Subcutaneous abdominal adipose tissue (tissue), 5 donors: Measurements from ENCODE around the gene PNMT.

Experiments used
- H3K27ac ChIP-seq: one replicate; pipeline ENCODE4 v1.7.0; 2013; ENCODE audit warnings: low read depth, mild to moderate bottlenecking, inconsistent platforms, low read length, moderate library complexity
- H3K27me3 ChIP-seq, 5 donors: one replicate each; pipeline ENCODE4 v1.7.0; 2013; ENCODE audit warnings: low read length in 5 of 5, inconsistent platforms in 1 of 5; ENCODE audit not compliant: control insufficient read depth in 5 of 5, insufficient read depth in 4 of 5
- H3K36me3 ChIP-seq, 5 donors: one replicate each; pipeline ENCODE4 v1.7.0; 2013; ENCODE audit warnings: low read length in 5 of 5; ENCODE audit not compliant: control insufficient read depth in 5 of 5, insufficient read depth in 5 of 5
- H3K4me1 ChIP-seq, 5 donors: one replicate each; pipeline ENCODE4 v1.7.0; 2013; ENCODE audit warnings: low read length in 5 of 5, mild to moderate bottlenecking in 3 of 5, moderate library complexity in 1 of 5; ENCODE audit not compliant: control insufficient read depth in 5 of 5, insufficient read depth in 5 of 5
- H3K4me3 ChIP-seq, 5 donors: one replicate each; pipeline ENCODE4 v1.7.0; 2013; ENCODE audit warnings: low read length in 5 of 5, low read depth in 1 of 5
- H3K9ac ChIP-seq, 5 donors: one replicate each; pipeline ENCODE4 v1.7.0; 2013; ENCODE audit warnings: low read length in 5 of 5, mild to moderate bottlenecking in 4 of 5, moderate library complexity in 3 of 5
- H3K9me3 ChIP-seq, 5 donors: one replicate each; pipeline ENCODE4 v1.7.0; 2013; ENCODE audit warnings: low read length in 5 of 5; ENCODE audit not compliant: control insufficient read depth in 5 of 5
- donor health status: healthy.
- donor health status: healthy.
- donor health status: healthy.
- donor health status: healthy.
- donor health status: healthy.

The PNMT gene

DNA sequence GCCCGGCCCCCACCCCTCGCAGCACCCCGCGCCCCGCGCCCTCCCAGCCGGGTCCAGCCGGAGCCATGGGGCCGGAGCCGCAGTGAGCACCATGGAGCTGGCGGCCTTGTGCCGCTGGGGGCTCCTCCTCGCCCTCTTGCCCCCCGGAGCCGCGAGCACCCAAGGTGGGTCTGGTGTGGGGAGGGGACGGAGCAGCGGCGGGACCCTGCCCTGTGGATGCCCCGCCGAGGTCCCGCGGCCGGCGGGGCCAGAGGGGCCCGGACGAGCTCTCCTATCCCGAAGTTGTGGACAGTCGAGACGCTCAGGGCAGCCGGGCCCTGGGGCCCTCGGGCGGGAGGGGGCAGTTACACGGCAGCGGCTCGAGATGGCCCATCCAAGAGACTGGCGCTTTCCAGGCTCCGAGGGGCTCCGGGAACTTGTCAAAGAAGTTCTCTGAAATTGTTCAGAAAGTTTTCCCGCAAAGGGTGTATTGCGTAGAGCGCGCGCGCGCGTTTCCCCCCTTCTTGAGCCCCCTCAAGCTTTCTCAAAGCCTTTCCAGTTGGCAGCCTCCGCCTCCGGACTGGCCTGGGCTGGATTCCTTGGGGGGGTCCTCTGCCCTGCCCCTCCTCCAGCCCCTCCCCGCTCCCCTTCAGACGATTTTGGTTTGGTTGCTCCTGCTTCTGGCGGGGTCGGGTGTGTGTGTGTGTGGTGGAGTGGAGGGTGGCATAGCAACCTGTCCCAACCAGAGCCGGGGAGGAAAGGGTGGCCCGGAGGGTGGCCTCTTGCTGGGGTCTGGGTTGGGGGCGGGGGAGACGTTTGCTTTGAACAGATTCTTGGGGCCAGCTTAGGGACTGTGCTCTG lies 32.1 kb downstream of the PNMT start:
- Histone ChIP-seq H3K36me3 (peaks cover 0 to under 1% (median 0%) of the 10 kb centered on the region in 5 donors), H3K27ac (no peak overlapping the region), H3K4me3 (peak overlapping the region in 4 of 5 donors; percentile 62 to 66 (median 64)), H3K4me1 (peaks cover 0 to 15% (median 13%) of the 10 kb centered on the region in 5 donors), H3K27me3 (peaks cover 0 to 16% (median 8%) of the 10 kb centered on the region in 5 donors), H3K9me3 (no peaks in the 10 kb centered on the region), H3K9ac (peak overlapping the region in 4 of 5 donors; percentile 2 to 64 (median 58))

DNA sequence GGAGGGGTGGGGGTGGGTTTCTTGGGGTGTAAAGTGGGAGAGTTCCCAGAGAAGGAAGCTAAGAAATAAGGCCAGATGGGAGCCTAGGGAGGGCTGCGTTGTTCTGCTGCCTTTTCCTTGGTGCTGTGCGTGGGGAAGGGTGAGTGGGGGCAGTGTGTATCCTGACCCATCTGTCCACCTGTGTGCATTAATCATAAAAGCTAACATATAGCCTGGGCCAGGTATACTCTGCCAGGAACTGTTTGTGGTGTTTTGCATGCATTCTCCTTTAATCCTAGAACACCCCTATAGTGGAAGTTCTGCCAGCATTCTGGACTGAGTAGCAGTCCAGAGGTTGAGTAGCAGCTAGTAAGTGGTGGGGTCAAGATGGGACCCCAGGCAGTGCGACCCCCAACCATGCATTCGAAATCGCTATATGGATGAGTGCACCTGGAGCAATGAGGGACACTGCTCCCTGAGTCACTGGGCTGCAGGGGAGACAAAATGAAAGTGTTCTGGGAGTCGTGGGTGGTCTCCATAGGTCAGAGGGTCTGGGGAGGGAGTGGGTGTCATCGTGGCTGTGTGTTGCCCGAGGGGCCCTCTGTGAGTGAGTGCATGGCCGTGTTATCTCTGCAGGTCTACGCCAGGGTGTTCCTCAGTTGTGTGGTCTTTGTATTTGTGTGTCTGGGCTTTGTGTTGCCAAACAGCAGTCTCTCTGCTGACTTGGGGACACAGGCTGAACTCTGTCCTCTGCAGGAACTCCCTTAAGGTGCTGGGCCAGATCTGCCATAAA lies 32.9 kb downstream of the PNMT start:
- Histone ChIP-seq H3K4me1 (peaks cover 0 to 15% (median 13%) of the 10 kb centered on the region in 5 donors), H3K9me3 (no peaks in the 10 kb centered on the region), H3K9ac (peak overlapping the region in 1 of 5 donors; percentile 21), H3K27me3 (peaks cover 0 to 16% (median 8%) of the 10 kb centered on the region in 5 donors), H3K36me3 (no peaks in the 10 kb centered on the region), H3K27ac (no peak overlapping the region), H3K4me3 (peak overlapping the region in 2 of 5 donors; percentile 42 to 62)

DNA sequence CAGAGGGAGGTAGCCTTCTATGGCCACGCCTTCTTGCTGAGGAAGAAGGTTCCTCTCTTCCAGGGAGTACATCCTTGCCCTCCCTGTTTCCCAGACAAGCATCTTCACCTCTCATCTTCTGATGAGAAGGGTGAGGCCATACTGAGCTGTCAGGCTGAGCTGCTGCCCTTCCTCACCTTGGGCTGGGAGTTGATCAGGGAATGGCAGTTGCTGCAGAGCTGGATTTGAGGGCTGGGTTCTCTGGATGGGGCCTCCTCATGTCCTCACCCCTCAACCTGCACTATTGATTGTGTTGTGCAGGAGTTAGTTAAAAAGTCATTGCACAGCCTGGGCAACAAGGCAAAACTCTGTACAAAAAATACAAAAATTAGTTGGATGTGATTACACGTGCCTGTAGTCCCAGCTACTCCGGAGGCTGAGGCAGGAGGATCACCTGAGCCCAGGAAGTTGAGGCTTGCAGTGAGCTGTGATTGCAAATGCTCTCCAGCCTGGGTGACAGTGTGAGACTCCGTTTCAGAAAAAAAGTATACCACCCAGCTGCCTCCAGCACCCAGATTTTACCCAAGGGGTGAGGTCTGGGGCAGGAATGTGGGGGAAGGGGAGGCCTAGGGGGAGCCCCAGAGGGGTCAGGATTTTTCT lies 33.6 kb downstream of the PNMT start:
- Histone ChIP-seq H3K36me3 (peaks cover 0 to 2% (median under 1%) of the 10 kb centered on the region in 5 donors), H3K4me3 (peak overlapping the region in 1 of 5 donors; percentile 6), H3K9ac (no peak overlapping the region), H3K4me1 (peaks cover 0 to 15% (median 13%) of the 10 kb centered on the region in 5 donors), H3K27ac (no peak overlapping the region), H3K27me3 (peaks cover 0 to 13% (median 8%) of the 10 kb centered on the region in 5 donors), H3K9me3 (no peaks in the 10 kb centered on the region)

DNA sequence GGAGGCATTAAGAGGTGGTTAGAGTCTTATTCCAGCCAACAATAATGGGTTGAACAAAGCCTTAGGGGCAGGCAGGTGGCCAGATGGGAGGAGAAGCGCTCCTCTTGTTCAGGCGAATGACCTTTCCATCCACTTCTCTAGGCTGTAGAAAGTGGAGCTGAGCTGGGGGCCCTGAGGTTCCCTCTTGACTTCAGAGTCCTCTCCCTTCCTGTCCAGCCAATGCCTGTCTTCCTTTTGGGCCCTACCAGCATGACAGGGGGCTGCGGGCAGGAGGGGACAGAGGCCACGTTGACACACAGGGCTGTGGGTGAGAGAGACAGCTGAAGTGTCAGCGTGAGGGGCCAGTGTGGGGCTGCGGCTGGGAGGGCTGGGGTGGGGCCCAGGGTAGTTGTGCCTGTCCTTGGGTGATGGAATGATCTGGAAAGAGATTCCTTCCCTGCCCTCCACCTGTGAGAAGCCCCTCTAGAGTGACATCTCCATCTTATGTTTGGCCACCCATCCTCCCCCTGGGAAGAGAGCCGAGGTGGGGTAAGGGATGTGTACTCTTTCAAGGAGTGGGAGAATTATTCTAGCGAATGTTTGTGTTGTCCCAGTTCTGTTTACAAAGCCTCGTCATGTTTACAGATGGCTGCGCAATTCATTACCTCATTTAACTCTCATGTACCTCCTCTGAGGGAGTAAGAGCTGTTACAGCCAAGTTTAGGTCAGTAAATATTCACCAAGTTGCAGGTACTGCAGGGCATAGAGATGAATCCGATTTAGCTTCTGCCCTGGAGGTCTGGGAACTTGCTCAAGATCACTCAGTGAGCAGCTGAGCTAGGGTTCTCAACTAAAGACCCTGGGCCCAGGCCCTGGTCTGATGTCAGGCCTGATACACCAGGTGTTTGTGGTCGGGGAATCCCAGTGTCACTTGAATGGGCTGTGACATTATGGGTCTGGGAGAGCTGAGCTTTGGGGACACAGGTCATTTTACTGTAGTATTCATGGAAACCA lies 34.9 kb downstream of the PNMT start:
- Histone ChIP-seq H3K36me3 (peaks cover 0 to 11% (median 8%) of the 10 kb centered on the region in 5 donors), H3K4me1 (peaks cover 0 to 15% (median 13%) of the 10 kb centered on the region in 5 donors), H3K9ac (no peak overlapping the region), H3K4me3 (no peak overlapping the region), H3K27ac (no peak overlapping the region), H3K27me3 (peaks cover 0 to 13% (median 8%) of the 10 kb centered on the region in 5 donors), H3K9me3 (no peaks in the 10 kb centered on the region)

DNA sequence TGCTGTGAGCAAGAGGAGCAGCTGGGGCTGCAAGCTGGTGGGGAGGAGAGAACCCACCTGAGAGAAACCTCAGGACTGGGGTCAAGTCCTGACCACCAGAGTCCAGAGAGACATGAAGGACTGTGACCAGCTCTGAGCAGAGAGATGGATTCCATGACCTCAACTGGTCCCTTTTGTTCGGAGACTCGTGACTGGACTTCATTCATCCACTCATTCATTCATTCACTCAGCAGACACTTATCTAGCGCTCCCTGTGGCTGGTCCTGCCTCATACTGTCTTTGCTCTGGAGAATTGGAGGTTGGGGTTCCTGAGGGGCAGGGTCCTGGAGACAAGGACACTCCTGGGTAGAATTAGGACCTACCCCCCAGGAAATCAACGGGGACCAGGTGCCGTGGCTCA lies 35.7 kb downstream of the PNMT start:
- Histone ChIP-seq H3K9ac (no peak overlapping the region), H3K9me3 (no peaks in the 10 kb centered on the region), H3K4me3 (no peak overlapping the region), H3K27ac (no peak overlapping the region), H3K36me3 (peaks cover 0 to 18% (median 15%) of the 10 kb centered on the region in 5 donors), H3K4me1 (peaks cover 0 to 15% (median 13%) of the 10 kb centered on the region in 5 donors), H3K27me3 (peaks cover 0 to 13% (median 8%) of the 10 kb centered on the region in 5 donors)

DNA sequence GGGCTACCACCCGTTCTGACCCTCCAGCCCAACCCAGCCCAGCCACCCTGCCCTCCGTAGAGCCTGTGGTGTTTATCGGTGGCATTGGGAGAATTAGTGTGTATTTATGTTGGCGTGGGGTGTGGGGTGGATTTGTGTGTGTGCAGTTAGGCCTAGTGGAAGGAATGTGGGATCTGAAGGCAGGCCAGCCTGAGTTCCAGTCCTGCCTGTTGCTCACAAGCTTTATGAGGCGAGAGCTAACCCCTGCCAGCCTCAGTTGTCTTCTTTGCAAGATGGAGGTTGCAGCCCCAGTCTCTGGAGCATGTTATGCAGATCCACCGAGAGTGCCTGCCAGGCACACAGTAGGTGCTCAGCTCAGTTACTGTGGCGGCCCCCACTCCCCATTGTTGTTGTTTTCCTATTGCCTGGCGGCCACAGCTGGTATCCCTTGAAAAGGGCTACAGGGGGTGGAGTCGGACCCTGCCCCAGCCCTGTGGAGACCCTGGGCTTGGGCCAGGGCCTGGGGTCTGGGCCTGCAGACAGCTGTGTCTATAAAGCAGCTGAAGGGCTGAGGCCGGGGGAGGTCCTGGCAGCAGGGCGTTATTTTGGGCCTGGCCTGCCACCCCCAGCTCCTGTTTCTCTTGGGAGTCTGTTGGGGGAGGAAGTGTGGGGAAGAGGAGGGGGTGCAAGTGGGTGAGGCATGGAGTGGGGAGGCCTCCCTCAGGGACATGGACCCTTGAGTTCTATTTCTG lies 36.7 kb downstream of the PNMT start:
- H3K27ac ChIP-seq = no peak overlapping the region
- H3K4me1 ChIP-seq = peaks cover 0 to 9% (median 8%) of the 10 kb centered on the region in 5 donors
- peaks cover 0 to 13% (median 5%) of the 10 kb centered on the region in 5 donors for H3K27me3 ChIP-seq
- H3K36me3 ChIP-seq = peaks cover 0 to 27% (median 22%) of the 10 kb centered on the region in 5 donors
- H3K4me3 ChIP-seq = no peak overlapping the region
- no peaks in the 10 kb centered on the region for H3K9me3 ChIP-seq
- H3K9ac ChIP-seq = no peak overlapping the region

DNA sequence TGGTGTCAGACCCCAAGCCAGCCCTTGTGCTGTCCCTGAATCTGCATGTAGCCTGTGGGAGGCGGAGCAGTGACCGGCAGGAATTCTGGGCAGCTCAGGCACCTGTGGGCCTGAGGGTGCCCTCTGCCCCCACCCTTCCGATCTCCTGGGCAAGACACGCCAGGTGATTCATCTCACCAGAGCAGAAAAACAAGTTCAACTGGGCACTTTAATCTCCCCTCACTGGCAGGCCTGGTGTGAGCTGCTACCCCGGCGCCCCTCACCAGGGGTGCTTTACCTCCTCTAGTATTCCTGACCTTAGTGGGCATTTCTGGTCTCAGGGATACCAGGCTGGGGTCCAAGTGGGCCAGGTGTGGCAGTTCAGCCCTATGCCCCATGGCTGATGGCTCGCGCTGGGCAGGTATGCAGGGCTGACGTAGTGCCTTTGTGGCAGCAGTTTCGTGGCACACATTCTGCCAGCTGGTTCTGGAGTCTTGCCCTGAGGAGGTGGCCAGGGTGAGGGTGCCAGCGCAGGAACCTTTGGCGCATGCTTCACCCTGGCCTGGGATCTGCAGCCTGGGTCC lies 37.6 kb downstream of the PNMT start:
- Histone ChIP-seq H3K27me3 (peaks cover 0 to 9% (median 5%) of the 10 kb centered on the region in 5 donors), H3K9ac (no peak overlapping the region), H3K36me3 (peaks cover 0 to 34% (median 28%) of the 10 kb centered on the region in 5 donors), H3K27ac (no peak overlapping the region), H3K9me3 (no peaks in the 10 kb centered on the region), H3K4me1 (peaks cover 0 to 8% (median 6%) of the 10 kb centered on the region in 5 donors), H3K4me3 (no peak overlapping the region)

DNA sequence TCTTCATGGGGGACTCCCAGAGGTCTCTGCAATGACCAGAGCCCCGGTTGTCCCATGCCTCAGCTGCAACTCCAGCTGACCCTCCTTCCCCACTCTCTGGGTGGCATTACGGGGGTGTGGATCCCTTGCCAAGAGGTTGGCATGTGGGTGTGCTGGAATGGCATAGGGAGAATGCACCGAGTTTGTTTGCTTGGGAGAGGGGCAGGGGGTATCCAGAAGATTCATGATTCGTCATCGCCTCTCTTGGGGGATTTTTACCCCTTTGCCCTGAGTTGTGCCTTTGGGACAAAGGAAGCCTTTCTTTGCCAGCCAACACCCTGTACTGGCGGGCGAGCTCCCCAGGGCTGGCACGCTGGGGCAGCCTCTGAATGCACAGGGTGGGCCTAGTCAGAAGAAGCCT lies 38.1 kb downstream of the PNMT start:
- Histone ChIP-seq H3K4me1 (peaks cover 0 to 3% (median under 1%) of the 10 kb centered on the region in 5 donors), H3K4me3 (no peak overlapping the region), H3K36me3 (peaks cover 0 to 34% (median 28%) of the 10 kb centered on the region in 5 donors), H3K27me3 (peaks cover 0 to 5% (median 1%) of the 10 kb centered on the region in 5 donors), H3K27ac (no peak overlapping the region), H3K9ac (no peak overlapping the region), H3K9me3 (no peaks in the 10 kb centered on the region)
